SK-N-MC (cell line): ENCODE results near the gene IMMP2L.

Experiments
- EZH2 ChIP-seq: fragments of 200-600 bp; sonication (generic); IDR thresholded peaks from one replicate; pipeline ENCODE4 v1.6.1; 2017; ENCODE audit warnings: antibody characterized with exemption
- FOXP2 ChIP-seq: optimal IDR thresholded peaks from 2 replicates; pipeline ENCODE3; 2011; ENCODE audit warnings: mild to moderate bottlenecking, moderate library complexity; ENCODE audit not compliant: insufficient read depth; ENCODE audit errors: extremely low read length, control extremely low read depth
- POLR2AphosphoS5 ChIP-seq: IDR thresholded peaks from 2 replicates; pipeline ENCODE4 v1.6.1; 2012; ENCODE audit warnings: mild to moderate bottlenecking, low read depth, low read length, borderline replicate concordance

DNA sequence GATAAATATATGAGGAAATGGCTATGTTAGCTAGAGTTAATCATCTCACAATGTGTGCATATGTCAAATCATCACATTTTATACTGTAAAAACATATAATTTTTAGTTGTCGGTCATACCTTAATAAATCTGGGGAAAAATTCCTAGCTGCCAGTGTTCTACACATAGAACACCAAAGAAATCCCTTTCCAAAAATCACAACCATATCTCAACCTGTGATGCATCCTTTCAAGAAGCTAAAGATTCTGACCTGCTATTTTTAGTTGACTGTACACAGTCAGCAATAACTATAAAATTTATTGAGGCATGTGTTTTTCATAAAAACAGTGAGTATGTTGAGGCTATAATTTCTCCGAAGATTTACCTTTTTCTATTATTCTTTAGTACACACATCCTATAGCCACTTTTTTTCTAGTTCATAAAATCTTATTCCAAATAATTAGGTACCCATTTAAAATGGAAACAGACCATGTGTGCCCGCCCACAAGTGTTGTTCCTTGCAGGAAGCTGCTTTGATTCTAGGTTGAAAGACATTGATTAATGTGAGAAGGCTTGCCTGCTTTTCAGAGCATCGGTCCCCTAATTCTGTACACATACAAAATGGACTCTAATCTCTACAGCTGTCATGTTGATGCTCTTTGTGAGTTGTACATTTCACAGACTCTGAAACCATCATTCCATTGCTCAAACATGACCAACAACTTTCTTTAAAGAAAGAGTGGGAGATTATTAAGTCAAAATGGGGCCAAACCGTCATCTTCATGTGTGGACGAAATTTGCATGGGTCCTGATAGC is 588.9 kb downstream of the IMMP2L start:
- no peak for TF ChIP-seq POLR2AphosphoS5
- no peak for TF ChIP-seq EZH2
- no peak for TF ChIP-seq FOXP2
